K562 (cell line): ENCODE data around the gene CYFIP2. TPM values are rescaled to one million over a fixed set of nuclear protein-coding genes. Genes with fewer than 3 reads are reported as not detected.

Experiments used
- ATAC-seq: fragments of 200-7000 bp; cut with Tn5 transposase; 3 replicates; pipeline ENCODE4 v1.9.1; 2020; ENCODE audit warnings: moderate library complexity
- BruUV-seq: library from RNA; stranded (reverse); fragments of 400-500 nt; replicated peaks from 2 replicates; lab custom pipeline; 2021; lab: Mats Ljungman, UMichigan
- CTCF ChIA-PET: fragments of 300-600 bp; formaldehyde crosslinking; extraction: SDS; loops from one replicate; lab custom pipeline; 2021; ENCODE audit warnings: low intra/inter-chr PET ratio; lab: Yijun Ruan, JAX
- POLR2A ChIA-PET: fragments of 300-600, 350-650 bp; sonication (Branson Sonifier 250); formaldehyde crosslinking; extraction: SDS; loops from one replicate; lab custom pipeline; 2021; ENCODE audit warnings: antibody characterized with exemption, inconsistent platforms; lab: Yijun Ruan, JAX
- DNase-seq, 4 experiments: peaks; one replicate each; pipeline versions ENCODE4 v3.0.0 to v3.0.0-alpha.2; 2011 to 2018; ENCODE audit warnings: low spot score in 3 of 4, mixed read lengths in 3 of 4; ENCODE audit errors: extremely low read depth in 1 of 4
- FAIRE-seq: peaks from 2 replicates; lab custom pipeline; 2011; peaks lifted over from hg19 to GRCh38; lab: Jason Lieb, UNC
- H2AFZ ChIP-seq: 2 replicates; pipeline ENCODE4 v1.6.0; 2011; ENCODE audit warnings: low read depth, low read length, control low read depth, inconsistent platforms
- H3K27ac ChIP-seq: fragments of 200-600 bp; 3 replicates; pipeline ENCODE4 v1.8.0; 2011; ENCODE audit warnings: low read depth, mild to moderate bottlenecking, control low read depth, inconsistent platforms, low read length, moderate library complexity, mixed read lengths; ENCODE audit errors: extremely low read depth
- H3K27me3 ChIP-seq, 2 experiments: fragments of 300-600 bp in 1 of 2; 2 replicates in 1 of 2; 3 replicates in 1 of 2; pipeline versions ENCODE4 v1.6.0 to v1.8.0; 2011; ENCODE audit warnings: inconsistent platforms in 2 of 2, low read length in 2 of 2, mild to moderate bottlenecking in 1 of 2, mixed read lengths in 1 of 2, moderate library complexity in 1 of 2; ENCODE audit not compliant: control insufficient read depth in 2 of 2, insufficient read depth in 2 of 2
- H3K36me3 ChIP-seq: fragments of 300-600 bp; 3 replicates; pipeline ENCODE4 v1.8.0; 2011; ENCODE audit warnings: mild to moderate bottlenecking, low read length, inconsistent platforms; ENCODE audit not compliant: control insufficient read depth, insufficient read depth
- H3K4me1 ChIP-seq, 2 experiments: fragments of 200-600 bp in 1 of 2; replicated peaks in 1 of 2; 2 replicates in 1 of 2; 3 replicates in 1 of 2; pipeline versions ENCODE4 v1.5.1 to v1.8.0; 2011; ENCODE audit warnings: inconsistent platforms in 2 of 2, low read length in 2 of 2, mild to moderate bottlenecking in 1 of 2, mixed read lengths in 1 of 2, moderate library complexity in 1 of 2; ENCODE audit not compliant: control insufficient read depth in 2 of 2, insufficient read depth in 2 of 2
- H3K4me2 ChIP-seq: 2 replicates; pipeline ENCODE4 v1.6.1; 2011; ENCODE audit warnings: low read length, control low read depth, inconsistent platforms, mixed read lengths; ENCODE audit not compliant: insufficient read depth
- H3K4me3 ChIP-seq: fragments of 200-600 bp; sonication (generic), shearing (Covaris generic); 2 replicates; pipeline ENCODE4 v1.5.1; 2016; ENCODE audit warnings: control low read depth, inconsistent platforms
- H3K79me2 ChIP-seq: fragments of 200-600 bp; 3 replicates; pipeline ENCODE4 v1.8.0; 2011; ENCODE audit warnings: low read length, inconsistent platforms; ENCODE audit not compliant: control insufficient read depth, insufficient read depth
- H3K9ac ChIP-seq, 2 experiments: 2 replicates each; pipeline versions ENCODE4 v1.6.0 to v1.6.1; 2011; ENCODE audit warnings: low read depth in 2 of 2, low read length in 2 of 2, control low read depth in 1 of 2, inconsistent platforms in 1 of 2, mild to moderate bottlenecking in 1 of 2, mixed read lengths in 1 of 2; ENCODE audit not compliant: insufficient read depth in 1 of 2
- H3K9me1 ChIP-seq: one replicate; pipeline ENCODE4 v1.6.0; 2011; ENCODE audit warnings: inconsistent platforms, mild to moderate bottlenecking, low read length, moderate library complexity; ENCODE audit not compliant: control insufficient read depth, insufficient read depth
- H3K9me3 ChIP-seq: replicated peaks from 2 replicates; pipeline ENCODE4 v1.5.1; 2011; ENCODE audit warnings: low read depth, low read length, inconsistent platforms; ENCODE audit not compliant: control insufficient read depth, insufficient read depth
- H4K20me1 ChIP-seq: replicated peaks from 2 replicates; pipeline ENCODE4 v1.6.1; 2011; ENCODE audit warnings: low read length, inconsistent platforms, mixed read lengths; ENCODE audit not compliant: control insufficient read depth, insufficient read depth
- E2F4 ChIP-seq: sonication (generic); formaldehyde crosslinking; IDR thresholded peaks from 2 replicates; pipeline ENCODE4 v1.8.0; 2022; ENCODE audit warnings: mild to moderate bottlenecking, low read depth, missing genetic modification reagents
- GABPA ChIP-seq: fragments of 200-800 bp; sonication (Bioruptor generic); conservative IDR thresholded peaks from 2 replicates; pipeline ENCODE4 v1.6.1; 2016; ENCODE audit warnings: low read depth, missing genetic modification characterization, missing compliant biosample characterization
- RFX1 ChIP-seq: fragments of 450-650 bp; IDR thresholded peaks from 2 replicates; pipeline ENCODE4 v1.6.1; 2016; ENCODE audit warnings: mild to moderate bottlenecking, moderate library complexity
- ZNF3 ChIP-seq: fragments of 250-450 bp; sonication (Bioruptor Pico); IDR thresholded peaks from 2 replicates; pipeline ENCODE4 v1.5.0; 2021; ENCODE audit warnings: mild to moderate bottlenecking, moderate library complexity
- WGBS: fragments of 100-300 bp; shearing (Covaris generic); methylation state at CpG from one replicate; pipeline ENCODE4 v1.1.6; 2016; ENCODE audit warnings: low coverage, mixed read lengths; ENCODE audit not compliant: insufficient coverage; ENCODE audit errors: missing lambda C conversion rate; 5-methylcytosine and 5-hydroxymethylcytosine counted together
- in situ Hi-C: fragments of 300-500 bp; cut with MboI; formaldehyde crosslinking; loops from 4 replicates; pipeline ENCODE4 v1.15.0; 2018; ENCODE audit warnings: inconsistent platforms, mixed read lengths
- intact Hi-C: fragments of 100-400 bp; cut with micrococcal nuclease; formaldehyde crosslinking; loops from 2 replicates; pipeline ENCODE4 v1.14.2; 2022
- polyA plus RNA-seq, 8 experiments: library from polyadenylated mRNA; depleted of rRNA in 4 of 8; stranded (reverse) in 5 of 8; unstranded in 3 of 8; fragments of >200 nt; fragmentation: Nextera tagmentation in 2 of 8; fragmentation: Illumina TruSeq in 1 of 8; extraction: Ambion mirVana in 2 of 8; extraction: Trizol in 1 of 8; gene quantifications; 2 replicates each; pipeline versions ENCODE4 v1.2.1 to v1.2.3, GENCODE V29; 2011 to 2014; ENCODE audit warnings: inconsistent platforms in 1 of 8, missing spikeins in 1 of 8
- total RNA-seq, 7 experiments: library from RNA; depleted of rRNA in 6 of 7; stranded (reverse); fragments of >200 nt in 6 of 7; fragmentation: Illumina TruSeq in 2 of 7; extraction: Trizol in 2 of 7; gene quantifications; 2 replicates each; pipeline versions ENCODE4 v1.2.1 to v1.2.3, GENCODE V29; 2011 to 2021; ENCODE audit warnings: low replicate concordance in 1 of 7

The CYFIP2 gene
- total and polyA plus RNA-seq, 9 of the 15 experiments (the other 6 are each of a cell fraction or from before 2014, with no cell fraction given) = 0.76 to 2.9 (median 1.4) TPM; not detected in 1

GRCh38 chr5:157387683-157388093, 121.8 kb downstream of the CYFIP2 start:
- Histone ChIP-seq H3K9me1 (no peaks in the 10 kb centered on the region), H4K20me1 (no peaks in the 10 kb centered on the region), H3K36me3 (no peaks in the 10 kb centered on the region), H3K4me2 (no peak overlapping the region), H3K9me3 (no peaks in the 10 kb centered on the region), H3K9ac (no peak overlapping the region), H3K27ac (no peak overlapping the region), H3K4me1 (no peaks in the 10 kb centered on the region), H2AFZ (no peak overlapping the region), H3K4me3 (no peak overlapping the region), H3K27me3 (peaks cover 4 to 15% of the 10 kb centered on the region in 2 experiments; a peak in 4 of 5 replicates), H3K79me2 (no peaks in the 10 kb centered on the region)
- no peak for DNase-seq
- no peak for FAIRE-seq
- intact Hi-C loops = no loop called here
- peak; percentile 70 for TF ChIP-seq RFX1
- TF ChIP-seq ZNF3 (CRISPR knock-in tag) = no peak
- no peak for TF ChIP-seq E2F4 (CRISPR knock-in tag)
- 0 out of 2 replicates have a peak, but pooled peaks have one; percentile 21 for TF ChIP-seq GABPA (tag)
- in situ Hi-C loops = no loop called here
- ChIA-PET CTCF (no interaction called here), POLR2A (interaction anchor here (0.7 to 1.4 kb wide), 2 partner anchors 18 to 278 kb away, joined by 3 to 4 read pairs; no protein-coding TSS in a partner anchor)
- ATAC-seq = no peak
- 0% methylated on average over 3 of the region's 3 CpGs for WGBS
- BruUV-seq = no TSS peak
